MM.1S (cell line): Measurements from ENCODE around the gene CASP3.

Source experiments
- DNase-seq: peaks from one replicate; pipeline ENCODE4 v3.0.0-alpha.2; 2015
- H2AFZ ChIP-seq: fragments of 300-600 bp; sonication (generic); 2 replicates; pipeline ENCODE4 v1.6.0; 2016; ENCODE audit warnings: antibody characterized with exemption, low read length
- H3F3A ChIP-seq: fragments of 300-600 bp; sonication (generic); 2 replicates; pipeline ENCODE4 v1.6.1; 2016; ENCODE audit warnings: mild to moderate bottlenecking, antibody characterized with exemption, low read length, moderate library complexity, mixed read lengths; ENCODE audit not compliant: insufficient read depth
- H3K27ac ChIP-seq: fragments of 300-600 bp; sonication (generic); 2 replicates; pipeline ENCODE4 v1.5.1; 2016; ENCODE audit warnings: mild to moderate bottlenecking, low read length
- H3K27me3 ChIP-seq: fragments of 300-600 bp; sonication (generic); replicated peaks from 2 replicates; pipeline ENCODE4 v1.6.0; 2016; ENCODE audit warnings: low read length; ENCODE audit not compliant: insufficient read depth
- H3K36me3 ChIP-seq: fragments of 300-600 bp; sonication (generic); replicated peaks from 2 replicates; pipeline ENCODE4 v1.6.1; 2016; ENCODE audit warnings: mild to moderate bottlenecking, low read length, mixed read lengths; ENCODE audit not compliant: insufficient read depth
- H3K4me1 ChIP-seq: fragments of 300-600 bp; sonication (generic); 2 replicates; pipeline ENCODE4 v1.6.1; 2016; ENCODE audit warnings: low read length, mixed read lengths
- H3K4me2 ChIP-seq: fragments of 300-600 bp; sonication (generic); 2 replicates; pipeline ENCODE4 v1.6.0; 2016; ENCODE audit warnings: low read depth, low read length
- H3K4me3 ChIP-seq: fragments of 300-600 bp; sonication (generic); 2 replicates; pipeline ENCODE4 v1.5.1; 2016; ENCODE audit warnings: low read length, mixed read lengths
- H3K79me2 ChIP-seq: fragments of 300-600 bp; sonication (generic); 2 replicates; pipeline ENCODE4 v1.6.1; 2016; ENCODE audit warnings: mixed run types, low read length, mixed read lengths
- H3K9ac ChIP-seq: fragments of 300-600 bp; sonication (generic); 2 replicates; pipeline ENCODE4 v1.6.1; 2016; ENCODE audit warnings: low read length, mixed read lengths
- H3K9me2 ChIP-seq: fragments of 300-600 bp; sonication (generic); replicated peaks from 2 replicates; pipeline ENCODE4 v1.6.1; 2016; ENCODE audit warnings: mild to moderate bottlenecking, low read length, mixed read lengths; ENCODE audit not compliant: insufficient read depth
- H3K9me3 ChIP-seq: fragments of 300-600 bp; sonication (generic); replicated peaks from 2 replicates; pipeline ENCODE4 v1.6.1; 2016; ENCODE audit warnings: mild to moderate bottlenecking, low read length, mixed read lengths; ENCODE audit not compliant: insufficient read depth
- H4K20me1 ChIP-seq: fragments of 300-600 bp; sonication (generic); 2 replicates; pipeline ENCODE4 v1.6.1; 2016; ENCODE audit warnings: mild to moderate bottlenecking, low read length, moderate library complexity, mixed read lengths; ENCODE audit not compliant: insufficient read depth
- CTCF ChIP-seq: fragments of 300-600 bp; sonication (generic); IDR thresholded peaks from 2 replicates; pipeline ENCODE4 v1.5.1; 2016; ENCODE audit warnings: antibody characterized with exemption, low read length, mixed read lengths
- EZH2 ChIP-seq: fragments of 300-600 bp; sonication (generic); optimal IDR thresholded peaks from 2 replicates; pipeline ENCODE3; 2017; ENCODE audit warnings: low read depth, mild to moderate bottlenecking, antibody characterized with exemption, low read length, mixed read lengths
- EZH2phosphoT487 ChIP-seq: fragments of 300-600 bp; sonication (generic); IDR thresholded peaks from 2 replicates; pipeline ENCODE4 v1.6.1; 2018; ENCODE audit warnings: antibody characterized with exemption, low read length

CASP3 gene

GRCh38 chr4:184648313-184649025 lies 778 bp downstream of the CASP3 start:
- Histone ChIP-seq H3K9me3 (no peaks in the 10 kb centered on the region), H3K79me2 (peaks cover 70% of the 10 kb centered on the region), H3K4me3 (peak overlapping the region; percentile 90), H3F3A (peaks cover 34% of the 10 kb centered on the region), H2AFZ (no peak overlapping the region), H3K27me3 (no peaks in the 10 kb centered on the region), H3K4me2 (peak overlapping the region; percentile 82), H3K27ac (peak overlapping the region; percentile 74), H4K20me1 (no peaks in the 10 kb centered on the region), H3K9ac (peak overlapping the region; percentile 90), H3K9me2 (no peaks in the 10 kb centered on the region), H3K4me1 (peaks cover 29% of the 10 kb centered on the region), H3K36me3 (peaks cover 10% of the 10 kb centered on the region; the same call in 1 of the 2 replicates)
- no peak for TF ChIP-seq EZH2phosphoT487
- TF ChIP-seq EZH2 = no peak
- TF ChIP-seq CTCF = no peak
- DNase-seq = peak; percentile 64

GRCh38 chr4:184648054-184648312 lies 1.3 kb downstream of the CASP3 start:
- Histone ChIP-seq H3K9me2 (no peaks in the 10 kb centered on the region), H2AFZ (no peak overlapping the region), H3K27ac (peak overlapping the region; percentile 74; the same call in 1 of the 2 replicates), H3K9ac (peak overlapping the region; percentile 90), H3K9me3 (no peaks in the 10 kb centered on the region), H3K4me1 (peaks cover 29% of the 10 kb centered on the region), H3K36me3 (peaks cover 10% of the 10 kb centered on the region; the same call in 1 of the 2 replicates), H3K4me3 (peak overlapping the region; percentile 90), H3F3A (peaks cover 34% of the 10 kb centered on the region), H3K4me2 (peak overlapping the region; percentile 82), H3K79me2 (peaks cover 75% of the 10 kb centered on the region), H4K20me1 (no peaks in the 10 kb centered on the region), H3K27me3 (no peaks in the 10 kb centered on the region)
- DNase-seq = peak; percentile 13
- no peak for TF ChIP-seq CTCF
- TF ChIP-seq EZH2phosphoT487 = no peak
- TF ChIP-seq EZH2 = no peak

- peak overlapping the region; percentile 82 for H3K4me2 ChIP-seq
- TF ChIP-seq CTCF (no peak), EZH2phosphoT487 (no peak), EZH2 (no peak)
- H3K79me2 ChIP-seq = peaks cover 80% of the 10 kb centered on the region
- no peak overlapping the region for H2AFZ ChIP-seq
- peak overlapping the region; percentile 74; the same call in 1 of the 2 replicates for H3K27ac ChIP-seq
- H3F3A ChIP-seq = peaks cover 34% of the 10 kb centered on the region
- H3K9me3 ChIP-seq = no peaks in the 10 kb centered on the region
- H3K4me1 ChIP-seq = peaks cover 29% of the 10 kb centered on the region
- no peaks in the 10 kb centered on the region for H3K9me2 ChIP-seq
- H3K9ac ChIP-seq = peak overlapping the region; percentile 90
- peak; percentile 12 for DNase-seq
- peaks cover 10% of the 10 kb centered on the region; the same call in 1 of the 2 replicates for H3K36me3 ChIP-seq
- no peaks in the 10 kb centered on the region for H3K27me3 ChIP-seq
- no peaks in the 10 kb centered on the region for H4K20me1 ChIP-seq
- H3K4me3 ChIP-seq = peak overlapping the region; percentile 90
Observed at GRCh38 chr4:184647266-184648053, 1.8 kb downstream of the CASP3 start.
